Activated naive CD8-positive, alpha-beta T cell treated with anti-CD3 and anti-CD28 coated beads, Interleukin-2, amount 50 U/mL, for 24 hours (primary cell): ENCODE results near the gene TEDC2.
A peak's percentile ranks its signal among the peaks of the same experiment; 100 is the strongest.

Source experiments
- ATAC-seq: fragments of 150-1000 bp; cut with Tn5 transposase; one replicate; pipeline ENCODE4 v1.10.0; 2021
- DNase-seq: peaks from one replicate; pipeline ENCODE4 v3.0.0; 2021
- H3K27ac Mint-ChIP-seq: one replicate; pipeline ENCODE4 v1.8.0; 2021; ENCODE audit warnings: mild to moderate bottlenecking, mixed read lengths
- H3K27me3 Mint-ChIP-seq: one replicate; pipeline ENCODE4 v1.8.0; 2021; ENCODE audit warnings: mixed read lengths
- H3K36me3 Mint-ChIP-seq: one replicate; pipeline ENCODE4 v1.8.0; 2021; ENCODE audit warnings: low read depth, mixed read lengths
- H3K4me1 Mint-ChIP-seq: one replicate; pipeline ENCODE4 v1.8.0; 2021; ENCODE audit warnings: mixed read lengths
- H3K4me3 Mint-ChIP-seq: one replicate; pipeline ENCODE4 v1.8.0; 2021; ENCODE audit warnings: mild to moderate bottlenecking, moderate library complexity, mixed read lengths
- H3K9me3 Mint-ChIP-seq: one replicate; pipeline ENCODE4 v1.8.0; 2021; ENCODE audit warnings: mixed read lengths

Gene TEDC2

GRCh38 chr16:2451851-2452320, 8.0 kb upstream of the TEDC2 start:
- H3K4me3 Mint-ChIP-seq: no peak overlapping the region
- H3K27ac Mint-ChIP-seq: no peak overlapping the region
- ATAC-seq: no peak
- peaks cover 40% of the 10 kb centered on the region for H3K36me3 Mint-ChIP-seq
- no peaks in the 10 kb centered on the region for H3K9me3 Mint-ChIP-seq
- DNase-seq: no peak
- H3K4me1 Mint-ChIP-seq: no peaks in the 10 kb centered on the region
- H3K27me3 Mint-ChIP-seq: no peaks in the 10 kb centered on the region

DNA sequence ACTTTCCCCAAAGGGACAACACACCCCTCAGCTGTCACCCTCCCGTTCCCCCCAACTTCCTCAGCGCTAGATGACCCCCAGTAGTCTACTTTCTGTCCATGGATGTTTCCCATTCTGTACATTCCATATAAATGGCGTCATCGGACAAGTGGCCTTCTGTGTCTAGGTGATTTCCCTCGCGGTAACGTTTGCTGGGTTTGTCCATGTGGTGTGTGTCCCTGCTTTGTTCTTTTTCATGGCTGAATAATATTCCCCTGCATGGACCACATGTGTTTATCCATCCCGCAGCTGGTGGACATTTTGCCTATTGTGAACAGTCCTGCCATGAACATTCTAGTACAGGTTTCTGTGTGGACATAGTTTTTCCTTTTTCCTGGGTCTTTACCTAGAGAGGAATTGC, 7.3 kb upstream of the TEDC2 start:
- Mint-ChIP-seq H3K9me3 (no peaks in the 10 kb centered on the region), H3K4me3 (no peak overlapping the region), H3K27ac (no peak overlapping the region), H3K27me3 (no peaks in the 10 kb centered on the region), H3K4me1 (no peaks in the 10 kb centered on the region), H3K36me3 (peaks cover 41% of the 10 kb centered on the region)
- ATAC-seq: no peak
- DNase-seq: no peak

- no peak for DNase-seq
Observed at GRCh38 chr16:2455081-2455845, 4.6 kb upstream of the TEDC2 start.

GRCh38 chr16:2456551-2457153, 3.3 kb upstream of the TEDC2 start:
- Mint-ChIP-seq H3K4me1 (peaks cover 8% of the 10 kb centered on the region), H3K9me3 (no peaks in the 10 kb centered on the region), H3K36me3 (peaks cover 38% of the 10 kb centered on the region), H3K27ac (no peak overlapping the region), H3K4me3 (no peak overlapping the region), H3K27me3 (no peaks in the 10 kb centered on the region)
- DNase-seq (no peak), ATAC-seq (no peak)

More at GRCh38 chr16:2455081-2455845, 4.6 kb upstream of the TEDC2 start:
- no peaks in the 10 kb centered on the region for H3K9me3 Mint-ChIP-seq
- H3K36me3 Mint-ChIP-seq: peaks cover 40% of the 10 kb centered on the region
- ATAC-seq: no peak
- H3K4me1 Mint-ChIP-seq: peaks cover 8% of the 10 kb centered on the region
- H3K4me3 Mint-ChIP-seq: no peak overlapping the region
- no peaks in the 10 kb centered on the region for H3K27me3 Mint-ChIP-seq
- no peak overlapping the region for H3K27ac Mint-ChIP-seq

DNA sequence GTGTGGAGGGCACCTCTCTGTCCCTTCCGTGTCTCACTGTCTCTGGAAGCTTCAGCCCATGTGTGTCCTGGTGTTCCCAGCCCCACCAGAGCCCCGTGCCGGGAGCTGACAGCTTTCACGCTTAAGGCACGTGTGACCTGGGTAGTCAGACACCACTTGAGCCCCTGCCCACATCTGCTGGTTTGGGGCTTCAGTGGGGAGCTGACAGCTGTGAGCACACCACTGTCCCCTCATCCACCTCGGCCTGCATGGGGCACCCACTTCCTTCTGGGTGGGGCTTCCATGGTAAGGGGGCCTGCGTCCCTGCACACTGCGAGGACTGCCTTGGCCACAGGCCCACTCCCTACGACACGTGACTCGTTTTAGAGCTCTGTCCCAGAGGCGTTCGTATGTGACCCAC, 2.6 kb upstream of the TEDC2 start:
- Mint-ChIP-seq H3K4me1 (peaks cover 8% of the 10 kb centered on the region), H3K4me3 (no peak overlapping the region), H3K9me3 (no peaks in the 10 kb centered on the region), H3K27me3 (no peaks in the 10 kb centered on the region), H3K27ac (no peak overlapping the region), H3K36me3 (peaks cover 33% of the 10 kb centered on the region)
- DNase-seq: no peak
- no peak for ATAC-seq

DNA sequence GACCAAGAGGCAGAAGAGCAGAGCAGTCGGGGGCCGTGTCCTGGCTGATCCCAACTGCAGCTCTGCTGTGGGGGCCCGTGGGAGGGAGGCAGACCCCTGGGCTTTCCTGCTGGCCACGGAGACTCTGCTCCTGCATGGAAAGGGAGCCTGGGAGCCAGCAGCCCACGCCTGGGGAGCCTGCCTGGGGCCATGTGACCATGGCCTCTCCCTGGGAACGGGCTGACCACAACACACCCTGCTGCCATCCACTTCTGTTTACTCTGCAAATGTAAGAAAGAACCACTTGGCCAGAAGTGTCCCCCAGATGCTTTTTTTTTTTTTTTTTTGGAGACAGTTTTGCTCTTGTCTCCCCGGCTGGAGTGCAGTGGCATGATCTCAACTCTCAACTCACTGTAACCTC, 2.0 kb upstream of the TEDC2 start:
- H3K27ac Mint-ChIP-seq: no peak overlapping the region

GRCh38 chr16:2458887-2459646, 842 bp upstream of the TEDC2 start:
- Mint-ChIP-seq H3K27me3 (no peaks in the 10 kb centered on the region), H3K9me3 (no peaks in the 10 kb centered on the region), H3K4me3 (peak overlapping the region; percentile 82), H3K27ac (peak overlapping the region; percentile 93), H3K4me1 (peaks cover 8% of the 10 kb centered on the region), H3K36me3 (peaks cover 20% of the 10 kb centered on the region)
- no peak for DNase-seq
- ATAC-seq: no peak

More for the DNA sequence above, 2.0 kb upstream of the TEDC2 start:
- H3K4me3 Mint-ChIP-seq: no peak overlapping the region
- ATAC-seq (no peak), DNase-seq (no peak)
- no peaks in the 10 kb centered on the region for H3K9me3 Mint-ChIP-seq
- H3K4me1 Mint-ChIP-seq: peaks cover 8% of the 10 kb centered on the region
- H3K27me3 Mint-ChIP-seq: no peaks in the 10 kb centered on the region
- peaks cover 26% of the 10 kb centered on the region for H3K36me3 Mint-ChIP-seq

GRCh38 chr16:2460391-2460713, 443 bp downstream of the TEDC2 start:
- Mint-ChIP-seq H3K36me3 (peaks cover 14% of the 10 kb centered on the region), H3K9me3 (no peaks in the 10 kb centered on the region)
- no peak for ATAC-seq

GRCh38 chr16:2460916-2461315, 1.0 kb downstream of the TEDC2 start:
- Mint-ChIP-seq H3K36me3 (peaks cover 11% of the 10 kb centered on the region), H3K27me3 (no peaks in the 10 kb centered on the region)
- ATAC-seq: no peak

More at GRCh38 chr16:2460391-2460713, 443 bp downstream of the TEDC2 start:
- no peak for DNase-seq
- H3K4me1 Mint-ChIP-seq: peaks cover 8% of the 10 kb centered on the region
- no peaks in the 10 kb centered on the region for H3K27me3 Mint-ChIP-seq
- no peak overlapping the region for H3K27ac Mint-ChIP-seq
- H3K4me3 Mint-ChIP-seq: peak overlapping the region; percentile 82

GRCh38 chr16:2462031-2462866, 2.3 kb downstream of the TEDC2 start:
- Mint-ChIP-seq H3K27ac (no peak overlapping the region), H3K9me3 (no peaks in the 10 kb centered on the region), H3K4me3 (no peak overlapping the region), H3K4me1 (peaks cover 13% of the 10 kb centered on the region), H3K27me3 (peaks cover 2% of the 10 kb centered on the region), H3K36me3 (peaks cover 7% of the 10 kb centered on the region)
- no peak for DNase-seq
- no peak for ATAC-seq

More at GRCh38 chr16:2460916-2461315, 1.0 kb downstream of the TEDC2 start:
- no peak for DNase-seq
- Mint-ChIP-seq H3K4me3 (peak overlapping the region; percentile 73), H3K27ac (no peak overlapping the region), H3K4me1 (peaks cover 8% of the 10 kb centered on the region), H3K9me3 (no peaks in the 10 kb centered on the region)

- H3K9me3 Mint-ChIP-seq: no peaks in the 10 kb centered on the region
- peaks cover 15% of the 10 kb centered on the region for H3K4me1 Mint-ChIP-seq
- H3K4me3 Mint-ChIP-seq: no peak overlapping the region
- H3K27me3 Mint-ChIP-seq: peaks cover 5% of the 10 kb centered on the region
- ATAC-seq (no peak), DNase-seq (no peak)
- peaks cover 3% of the 10 kb centered on the region for H3K36me3 Mint-ChIP-seq
- H3K27ac Mint-ChIP-seq: no peak overlapping the region
Observed at GRCh38 chr16:2464333-2464732, 4.4 kb downstream of the TEDC2 start.

- Mint-ChIP-seq H3K27me3 (peaks cover 20% of the 10 kb centered on the region), H3K4me3 (no peak overlapping the region), H3K36me3 (peaks cover 1% of the 10 kb centered on the region), H3K27ac (peak overlapping the region; percentile 54), H3K4me1 (peaks cover 18% of the 10 kb centered on the region), H3K9me3 (no peaks in the 10 kb centered on the region)
- DNase-seq (no peak), ATAC-seq (no peak)
Observed at GRCh38 chr16:2465653-2466415, 5.9 kb downstream of the TEDC2 start.

DNA sequence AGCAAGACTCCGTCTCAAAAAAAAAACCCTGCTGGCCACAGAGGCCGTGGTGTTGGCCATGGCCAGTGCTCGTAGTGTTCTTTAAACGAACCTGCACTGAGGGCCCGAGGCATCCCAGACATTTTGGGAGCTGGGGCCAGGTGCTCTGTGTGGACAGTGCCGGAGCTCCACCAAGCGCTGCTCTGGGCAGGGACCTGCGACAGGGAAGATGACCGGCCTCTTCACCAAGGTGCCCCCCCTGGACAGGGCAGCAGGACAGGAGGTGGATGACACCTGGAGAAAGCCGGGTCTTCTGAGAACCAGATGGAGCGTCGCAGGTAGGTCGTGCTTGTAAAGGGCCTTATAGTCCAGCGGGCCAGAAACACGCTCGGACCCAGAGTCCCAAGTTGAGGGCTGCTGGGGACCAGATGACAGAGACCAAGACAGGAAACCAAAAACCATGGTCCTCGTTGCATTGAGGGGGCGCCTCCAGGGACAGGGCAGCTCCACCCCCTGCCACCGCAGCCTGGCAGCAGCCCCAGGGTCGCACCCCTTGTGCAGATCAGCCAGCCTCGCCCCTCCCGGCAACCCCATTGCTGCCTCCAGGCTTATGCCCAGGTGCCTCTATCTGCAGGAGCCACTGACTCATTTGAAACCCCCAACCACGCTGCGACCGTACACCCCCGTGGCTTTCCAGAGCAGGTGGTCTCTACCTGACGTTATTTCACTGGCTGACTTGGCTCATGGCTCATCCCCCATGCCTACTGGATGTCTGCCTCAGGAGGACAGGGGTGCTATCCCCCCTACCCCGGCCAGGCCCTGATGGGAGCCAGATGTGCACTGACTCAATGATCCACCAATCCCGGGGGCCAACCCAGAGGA, 7.0 kb downstream of the TEDC2 start:
- Mint-ChIP-seq H3K27ac (no peak overlapping the region), H3K36me3 (peaks cover 1% of the 10 kb centered on the region), H3K4me3 (no peak overlapping the region), H3K9me3 (no peaks in the 10 kb centered on the region), H3K4me1 (peaks cover 18% of the 10 kb centered on the region), H3K27me3 (peaks cover 20% of the 10 kb centered on the region)
- DNase-seq (no peak), ATAC-seq (peak; percentile 11)
